KMS-11 (cell line): ENCODE measurements around the gene GTF3C1.

Source experiments
- H2AFZ ChIP-seq: fragments of 200-600 bp; sonication (generic); 2 replicates; pipeline ENCODE4 v1.6.1; 2016; ENCODE audit warnings: antibody characterized with exemption, mixed run types, low read depth
- H3K27ac ChIP-seq: fragments of 200-600 bp; sonication (generic); 2 replicates; pipeline ENCODE4 v1.6.1; 2016; ENCODE audit warnings: mild to moderate bottlenecking, mixed run types
- H3K27me3 ChIP-seq: fragments of 200-600 bp; sonication (generic); 2 replicates; pipeline ENCODE4 v1.6.1; 2017; ENCODE audit warnings: mild to moderate bottlenecking, low read depth, mixed run types, moderate library complexity; ENCODE audit not compliant: insufficient read depth
- H3K36me3 ChIP-seq: fragments of 200-600 bp; sonication (generic); 2 replicates; pipeline ENCODE4 v1.6.1; 2017; ENCODE audit warnings: mild to moderate bottlenecking, mixed run types; ENCODE audit not compliant: insufficient read depth
- H3K4me1 ChIP-seq: fragments of 200-600 bp; sonication (generic); 2 replicates; pipeline ENCODE4 v1.6.1; 2016; ENCODE audit warnings: mild to moderate bottlenecking, low read depth, mixed run types; ENCODE audit not compliant: poor library complexity, severe bottlenecking
- H3K4me2 ChIP-seq: fragments of 200-600 bp; sonication (generic); 2 replicates; pipeline ENCODE4 v1.7.0; 2016; ENCODE audit warnings: mild to moderate bottlenecking, mixed run types
- H3K4me3 ChIP-seq: fragments of 200-600 bp; sonication (generic); IDR thresholded peaks from 2 replicates; pipeline ENCODE4 v1.6.1; 2017; ENCODE audit warnings: low read depth, low read length, mixed read lengths; ENCODE audit not compliant: insufficient read depth
- H3K79me2 ChIP-seq: fragments of 200-600 bp; sonication (generic); 2 replicates; pipeline ENCODE4 v1.6.1; 2016; ENCODE audit warnings: low read depth, mixed run types; ENCODE audit not compliant: insufficient read depth
- H3K9ac ChIP-seq: fragments of 200-600 bp; sonication (generic); 2 replicates; pipeline ENCODE4 v1.6.1; 2016; ENCODE audit warnings: mild to moderate bottlenecking, mixed run types
- H4K20me1 ChIP-seq: fragments of 200-600 bp; sonication (generic); 2 replicates; pipeline ENCODE4 v1.6.1; 2016; ENCODE audit warnings: mild to moderate bottlenecking, mixed run types; ENCODE audit not compliant: insufficient read depth
- TF ChIP-seq, protein P1 (sequence below): fragments of 200-600 bp; sonication (generic); conservative IDR thresholded peaks from 2 replicates; pipeline ENCODE4 v1.6.1; 2017; ENCODE audit warnings: low read depth, mild to moderate bottlenecking, antibody characterized with exemption, low read length, moderate library complexity, mixed read lengths

Gene GTF3C1

DNA sequence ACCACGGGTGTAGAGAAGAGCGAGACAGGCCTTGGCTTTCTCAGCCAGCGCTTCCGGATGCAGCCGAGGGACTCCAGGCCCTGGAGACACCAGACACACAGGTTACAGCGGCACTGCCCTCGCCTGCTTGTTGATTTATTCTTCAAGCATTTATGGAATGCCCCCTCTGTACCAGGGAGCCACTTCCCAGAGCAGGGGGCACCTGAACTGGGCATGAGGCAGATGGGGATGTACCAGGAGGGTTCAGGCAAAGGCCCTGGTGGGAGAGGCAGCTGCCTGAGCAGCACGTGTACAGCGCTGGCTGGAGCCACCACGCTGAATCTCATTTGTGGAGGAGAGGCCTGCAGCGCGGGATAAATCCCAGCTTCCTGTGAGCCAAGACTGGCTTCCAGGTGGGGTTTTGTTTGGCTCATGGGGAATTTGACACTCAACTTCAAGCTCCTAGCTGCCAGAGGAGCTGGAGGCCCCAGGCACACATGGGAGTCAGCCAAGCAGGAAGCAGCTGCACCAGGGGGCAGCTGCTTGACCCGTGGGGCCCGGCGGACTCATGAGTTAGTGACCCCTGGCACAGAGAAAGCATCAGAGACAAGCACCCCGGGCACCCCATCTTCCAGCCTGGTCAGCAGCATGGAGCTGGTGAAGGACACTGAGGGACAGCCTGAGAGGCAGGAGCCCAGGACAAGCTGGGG, 88.1 kb downstream of the GTF3C1 start:
- Histone ChIP-seq H3K27ac (no peak overlapping the region), H3K4me1 (peaks cover 8% of the 10 kb centered on the region), H3K9ac (no peak overlapping the region), H3K79me2 (no peaks in the 10 kb centered on the region), H2AFZ (no peak overlapping the region), H4K20me1 (no peaks in the 10 kb centered on the region), H3K4me3 (no peak overlapping the region), H3K36me3 (no peaks in the 10 kb centered on the region), H3K4me2 (no peak overlapping the region), H3K27me3 (no peaks in the 10 kb centered on the region)
- TF ChIP-seq, protein P1, sequence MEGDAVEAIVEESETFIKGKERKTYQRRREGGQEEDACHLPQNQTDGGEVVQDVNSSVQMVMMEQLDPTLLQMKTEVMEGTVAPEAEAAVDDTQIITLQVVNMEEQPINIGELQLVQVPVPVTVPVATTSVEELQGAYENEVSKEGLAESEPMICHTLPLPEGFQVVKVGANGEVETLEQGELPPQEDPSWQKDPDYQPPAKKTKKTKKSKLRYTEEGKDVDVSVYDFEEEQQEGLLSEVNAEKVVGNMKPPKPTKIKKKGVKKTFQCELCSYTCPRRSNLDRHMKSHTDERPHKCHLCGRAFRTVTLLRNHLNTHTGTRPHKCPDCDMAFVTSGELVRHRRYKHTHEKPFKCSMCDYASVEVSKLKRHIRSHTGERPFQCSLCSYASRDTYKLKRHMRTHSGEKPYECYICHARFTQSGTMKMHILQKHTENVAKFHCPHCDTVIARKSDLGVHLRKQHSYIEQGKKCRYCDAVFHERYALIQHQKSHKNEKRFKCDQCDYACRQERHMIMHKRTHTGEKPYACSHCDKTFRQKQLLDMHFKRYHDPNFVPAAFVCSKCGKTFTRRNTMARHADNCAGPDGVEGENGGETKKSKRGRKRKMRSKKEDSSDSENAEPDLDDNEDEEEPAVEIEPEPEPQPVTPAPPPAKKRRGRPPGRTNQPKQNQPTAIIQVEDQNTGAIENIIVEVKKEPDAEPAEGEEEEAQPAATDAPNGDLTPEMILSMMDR: no peak

DNA sequence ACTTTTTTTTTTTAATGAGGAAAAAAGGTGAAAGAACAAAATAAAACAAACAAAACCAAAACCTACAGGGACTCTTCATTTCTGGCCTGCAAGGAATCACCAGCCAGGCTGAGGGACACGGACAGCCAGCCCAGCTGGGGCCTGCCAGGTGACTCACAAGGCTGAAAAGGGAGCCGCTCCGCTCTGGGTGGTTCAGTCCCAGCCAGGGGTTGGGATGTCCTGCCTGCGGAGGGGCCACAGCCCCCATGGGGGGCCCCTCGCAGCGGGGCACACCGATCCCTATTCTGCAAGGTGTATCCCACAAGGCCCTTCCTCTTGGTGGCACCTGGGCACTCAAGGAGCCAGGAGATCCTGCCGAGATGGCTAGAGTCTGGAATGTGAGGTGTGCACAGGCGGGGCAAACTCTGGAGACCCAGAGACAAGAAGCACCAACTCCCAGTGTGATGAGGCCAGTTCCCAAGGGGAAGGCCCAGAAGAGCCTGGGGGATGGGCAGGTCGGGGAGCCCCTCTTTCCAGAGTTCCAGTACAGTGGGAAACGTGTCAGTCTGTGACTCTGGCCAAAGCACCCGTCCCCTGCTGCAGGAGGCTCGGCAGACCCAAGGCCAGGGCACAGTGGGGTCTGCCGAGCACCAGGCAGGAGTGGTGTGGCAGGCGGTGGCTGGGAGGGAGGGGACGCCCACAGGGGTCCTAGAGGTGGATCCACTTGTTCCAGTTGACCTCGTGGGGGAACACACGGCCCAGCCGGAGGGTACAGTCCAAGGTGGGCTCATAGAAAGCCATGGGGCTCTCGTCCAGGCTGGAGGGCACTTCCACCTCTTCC, 88.8 kb downstream of the GTF3C1 start:
- no peaks in the 10 kb centered on the region for H3K27me3 ChIP-seq
- H3K4me2 ChIP-seq: no peak overlapping the region
- H3K4me1 ChIP-seq: peaks cover 8% of the 10 kb centered on the region
- H3K79me2 ChIP-seq: no peaks in the 10 kb centered on the region
- H4K20me1 ChIP-seq: no peaks in the 10 kb centered on the region
- no peaks in the 10 kb centered on the region for H3K36me3 ChIP-seq
- TF ChIP-seq, protein P1: no peak
- H3K9ac ChIP-seq: no peak overlapping the region
- H2AFZ ChIP-seq: no peak overlapping the region
- H3K27ac ChIP-seq: no peak overlapping the region
- no peak overlapping the region for H3K4me3 ChIP-seq

DNA sequence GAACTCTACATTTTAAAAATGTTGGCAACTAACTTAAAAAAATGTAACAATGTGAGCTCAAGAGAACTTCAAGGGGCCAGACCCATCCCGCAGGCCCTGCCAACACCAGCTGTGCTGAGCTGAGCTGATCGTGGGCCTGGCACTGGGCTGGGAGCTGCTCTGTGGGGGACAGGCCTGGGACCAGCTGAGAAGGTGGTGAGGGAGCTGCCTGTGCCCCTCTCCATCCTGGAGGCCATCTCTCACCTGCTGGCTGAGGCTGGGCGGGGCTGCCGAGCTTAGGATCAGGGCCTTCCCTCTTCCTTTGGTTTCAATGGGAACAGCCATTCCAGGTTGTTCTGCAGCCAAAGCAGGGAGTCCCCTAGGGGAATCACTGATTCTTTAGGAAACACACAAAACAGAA, 89.5 kb downstream of the GTF3C1 start:
- Histone ChIP-seq H3K9ac (no peak overlapping the region), H3K27me3 (no peaks in the 10 kb centered on the region), H3K36me3 (no peaks in the 10 kb centered on the region), H3K4me2 (no peak overlapping the region), H3K4me1 (peaks cover 8% of the 10 kb centered on the region), H4K20me1 (no peaks in the 10 kb centered on the region), H3K27ac (no peak overlapping the region), H3K4me3 (no peak overlapping the region), H2AFZ (no peak overlapping the region), H3K79me2 (no peaks in the 10 kb centered on the region)
- TF ChIP-seq, protein P1: no peak

DNA sequence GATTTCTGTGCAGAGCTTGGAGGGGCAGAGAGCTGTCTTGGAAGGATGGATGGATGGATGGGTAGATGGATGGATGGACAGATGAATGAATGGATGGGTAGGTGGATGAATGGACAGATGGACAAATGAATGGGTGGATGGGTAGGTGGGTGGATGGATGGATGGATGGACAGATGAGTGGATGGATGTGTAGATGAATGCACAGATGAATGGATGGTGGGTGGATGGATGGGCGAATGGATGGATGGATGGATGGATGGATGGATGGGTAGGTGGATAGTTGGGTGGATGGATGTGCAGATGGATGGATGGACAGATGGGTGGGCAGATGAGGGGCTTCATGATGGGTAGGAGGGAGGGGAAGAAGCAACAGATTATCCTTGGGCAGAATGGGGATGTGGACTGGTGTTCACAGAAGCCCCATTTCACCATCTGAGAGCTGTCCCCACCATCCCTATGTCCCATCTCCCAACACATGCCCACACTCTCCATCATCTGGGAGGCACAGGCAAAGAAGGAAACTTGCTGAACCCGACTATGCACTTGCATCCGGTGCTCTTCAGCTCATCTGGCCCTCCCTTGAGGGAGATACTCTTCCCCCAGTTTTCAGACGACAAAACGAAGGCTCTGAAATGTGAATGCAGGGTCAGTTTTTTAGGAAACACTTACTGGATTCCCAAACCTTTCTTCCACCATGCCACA, 90.6 kb downstream of the GTF3C1 start:
- Histone ChIP-seq H3K36me3 (no peaks in the 10 kb centered on the region), H3K27me3 (no peaks in the 10 kb centered on the region), H4K20me1 (no peaks in the 10 kb centered on the region), H3K4me1 (peaks cover 8% of the 10 kb centered on the region), H3K4me3 (no peak overlapping the region), H3K9ac (no peak overlapping the region), H2AFZ (no peak overlapping the region), H3K79me2 (no peaks in the 10 kb centered on the region), H3K4me2 (no peak overlapping the region), H3K27ac (no peak overlapping the region)
- TF ChIP-seq, protein P1: no peak
